H1 (cell line): ENCODE measurements around the gene PLA2G4D. TPM values are rescaled to one million over a fixed set of nuclear protein-coding genes. Genes with fewer than 3 reads are reported as not detected.

Experiments
- BCL11A ChIP-seq, 2 experiments: IDR thresholded peaks; one replicate each; pipeline ENCODE4 v1.6.1; 2011; ENCODE audit warnings: low read depth in 2 of 2, low read length in 2 of 2, mild to moderate bottlenecking in 2 of 2
- EP300 ChIP-seq, 2 experiments: IDR thresholded peaks; 1 replicate in 1 of 2; 2 replicates in 1 of 2; pipeline ENCODE4 v1.6.1; 2011 to 2012; ENCODE audit warnings: low read depth in 2 of 2, low read length in 2 of 2, mild to moderate bottlenecking in 2 of 2, borderline replicate concordance in 1 of 2, inconsistent platforms in 1 of 2, moderate library complexity in 1 of 2
- HDAC6 ChIP-seq: IDR thresholded peaks from one replicate; pipeline ENCODE4 v1.7.1; 2012; ENCODE audit warnings: low read depth, mild to moderate bottlenecking, inconsistent platforms, low read length, moderate library complexity
- SAP30 ChIP-seq: fragments of 300-600 bp; sonication (generic); IDR thresholded peaks from 2 replicates; pipeline ENCODE4 v1.7.1; 2012; ENCODE audit warnings: low read length, moderate library complexity, mild to moderate bottlenecking, inconsistent platforms; ENCODE audit not compliant: insufficient read depth, insufficient replicate concordance
- SIRT6 ChIP-seq: IDR thresholded peaks from one replicate; pipeline ENCODE4 v1.7.1; 2012; ENCODE audit warnings: low read length, inconsistent platforms
- polyA plus RNA-seq, 7 experiments: library from polyadenylated mRNA; depleted of rRNA in 3 of 7; stranded (reverse) in 5 of 7; unstranded in 2 of 7; fragments of >200 nt in 5 of 7; fragments of 200-250 nt in 2 of 7; gene quantifications; 1 replicate in 5 of 7; 2 replicates in 1 of 7; 4 replicates in 1 of 7; pipeline versions ENCODE4 v1.2.1 to v1.2.3, GENCODE V29; 2011 to 2013; ENCODE audit warnings: missing spikeins in 2 of 7, mixed read lengths in 2 of 7
- total RNA-seq: library from RNA; stranded (reverse); fragmentation: NEBNext Ultra II Directional; extraction: Animal tissue kit (Norgen Biotek cat#: 25700); gene quantifications from 2 replicates; pipeline ENCODE4 v1.2.1, GENCODE V29; 2021

Gene PLA2G4D
- total and polyA plus RNA-seq, 2 of the 8 experiments (the other 6 are each of a cell fraction or from before 2014, with no cell fraction given), result 0.07 to 0.18 TPM

DNA sequence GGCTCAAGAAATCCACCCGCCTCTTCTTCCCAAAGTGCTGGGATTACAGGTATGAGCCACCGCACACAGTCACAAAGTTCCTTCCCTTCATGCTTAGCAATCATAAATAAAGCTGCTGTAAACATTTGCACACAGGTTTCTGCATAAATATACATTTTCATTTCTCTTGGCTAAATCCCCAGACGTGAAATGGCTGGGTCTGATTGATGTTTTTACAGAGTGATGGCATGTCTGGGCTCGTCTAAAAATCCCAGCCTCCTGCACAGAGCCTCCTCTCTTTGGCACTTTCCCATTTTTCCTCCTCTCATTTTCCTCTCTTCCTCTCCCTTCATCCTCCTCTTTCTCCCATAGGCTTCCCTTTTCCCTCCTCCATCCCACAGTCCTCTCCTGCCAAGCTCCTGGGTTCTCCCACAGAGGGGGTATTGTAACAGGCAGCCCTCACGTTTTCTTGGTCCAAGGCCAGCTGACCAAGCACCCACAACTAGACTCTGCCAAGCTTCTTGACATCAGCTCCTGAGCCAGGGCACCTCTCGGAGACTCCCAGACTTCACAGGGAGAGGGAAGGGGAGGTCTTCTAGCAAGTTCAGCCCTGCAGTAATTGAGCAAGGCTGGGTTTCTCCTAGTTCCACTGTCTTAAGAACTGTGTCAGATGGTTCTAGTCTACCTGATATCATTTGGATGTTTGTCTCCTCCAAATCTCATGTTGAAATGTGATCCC lies 63.0 kb downstream of the PLA2G4D start (continued):
- no peak for TF ChIP-seq HDAC6
- no peak for TF ChIP-seq BCL11A (IDR thresholded peaks at IDR 0.05; ENCODE audit: low read depth in 2 of 2, low read length in 2 of 2)
- no peak for TF ChIP-seq SAP30
- TF ChIP-seq SIRT6, result no peak
- TF ChIP-seq EP300 (IDR thresholded peaks at IDR 0.05; ENCODE audit: borderline replicate concordance in 1 of 2, low read depth in 2 of 2, low read length in 2 of 2), result no peak
